HG03354 (cell line): ENCODE measurements around the gene SLC17A5.
"Not testable (repeated sequence)": the region's sequence is repeated elsewhere in the genome, so short reads cannot be mapped to it uniquely, and the experiment has no call there.

ENCODE experiments used
- ATAC-seq: cut with Tn5 transposase; IDR thresholded peaks from one replicate; pipeline ENCODE4 v1.9.1; 2021; ENCODE audit warnings: mild to moderate bottlenecking; ENCODE audit not compliant: unreplicated experiment, poor library complexity, severe bottlenecking

SLC17A5 gene

DNA sequence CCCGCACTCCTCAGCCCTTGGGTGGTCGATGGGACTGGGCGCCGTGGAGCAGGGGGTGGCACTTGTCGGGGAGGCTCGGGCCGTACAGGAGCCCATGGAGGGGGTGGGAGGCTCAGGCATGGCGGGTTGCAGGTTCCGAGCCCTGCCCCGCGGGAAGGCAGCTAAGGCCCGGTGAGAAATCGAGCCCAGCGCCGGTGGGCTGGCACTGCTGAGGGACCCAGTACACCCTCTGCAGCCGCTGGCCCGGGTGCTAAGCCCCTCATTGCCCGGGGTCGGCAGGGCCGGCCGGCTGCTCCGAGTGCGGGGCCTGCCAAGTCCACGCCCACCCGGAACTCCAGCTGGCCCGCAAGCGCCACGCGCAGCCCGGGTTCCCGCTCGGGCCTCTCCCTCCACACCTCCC lies 81.3 kb downstream of the SLC17A5 start:
- not testable (repeated sequence) for ATAC-seq

DNA sequence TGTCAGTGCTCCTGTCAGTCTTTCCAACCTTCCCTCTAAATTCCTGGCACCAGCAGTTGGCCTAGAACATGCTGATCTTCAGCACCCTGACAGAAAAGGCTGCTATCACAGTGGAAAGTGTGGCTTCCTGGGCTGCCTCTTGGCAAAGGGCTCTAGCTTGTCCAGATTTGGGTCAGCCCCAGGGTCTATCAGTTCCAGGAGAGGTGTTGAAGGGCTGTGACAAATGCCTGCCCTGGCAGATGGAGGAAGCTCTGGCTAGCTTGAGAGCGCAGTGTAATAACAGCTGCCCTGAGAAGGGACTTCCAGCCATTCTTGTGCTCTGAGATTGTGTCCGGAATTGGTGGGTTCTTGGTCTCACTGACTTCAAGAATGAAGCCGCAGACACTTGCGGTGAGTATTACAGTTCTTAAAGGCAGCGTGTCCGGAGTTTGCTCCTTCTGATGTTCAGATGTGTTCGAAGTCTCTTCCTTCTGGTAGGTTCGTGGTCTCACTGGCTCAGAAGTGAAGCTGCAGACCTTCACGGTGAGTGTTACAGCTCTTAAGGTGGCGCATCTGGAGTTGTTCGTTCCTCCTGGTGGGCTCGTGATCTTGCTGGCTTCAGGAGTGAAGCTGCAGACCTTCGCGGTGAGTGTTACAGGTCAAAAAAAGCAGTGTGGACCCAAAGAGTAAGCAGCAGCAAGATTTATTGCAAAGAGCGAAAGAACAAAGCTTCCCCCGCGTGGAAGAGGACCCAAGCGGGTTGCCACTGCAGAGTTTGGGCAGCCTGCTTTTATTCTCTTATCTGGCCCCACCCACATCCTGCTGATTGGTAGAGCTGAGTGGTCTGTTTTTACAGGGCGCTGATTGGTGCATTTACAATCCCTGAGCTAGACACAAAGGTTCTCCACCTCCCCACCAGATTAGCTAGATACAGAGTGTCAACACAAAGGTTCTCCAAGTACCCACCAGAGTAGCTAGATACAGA lies 82.3 kb downstream of the SLC17A5 start:
- ATAC-seq: not testable (repeated sequence)

DNA sequence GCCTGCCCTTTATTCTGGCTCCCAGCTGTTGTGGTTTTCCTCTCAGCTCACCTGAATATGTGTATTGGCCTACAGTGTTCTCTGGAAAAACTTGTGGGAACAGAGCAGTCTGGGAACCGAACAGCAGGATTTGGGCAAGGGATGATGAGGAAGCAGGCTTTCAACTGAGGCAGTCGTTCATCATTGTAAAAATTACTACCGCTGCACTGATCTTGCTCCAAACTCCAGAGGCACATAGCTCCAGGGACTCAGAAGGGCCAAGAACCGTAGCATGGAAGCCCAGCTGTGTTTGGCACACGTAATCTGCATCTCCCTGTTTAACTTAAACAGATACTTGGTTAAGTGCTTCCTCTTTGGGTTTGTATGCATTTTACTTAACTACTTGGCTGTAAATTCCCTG lies 84.7 kb downstream of the SLC17A5 start:
- ATAC-seq: no peak

DNA sequence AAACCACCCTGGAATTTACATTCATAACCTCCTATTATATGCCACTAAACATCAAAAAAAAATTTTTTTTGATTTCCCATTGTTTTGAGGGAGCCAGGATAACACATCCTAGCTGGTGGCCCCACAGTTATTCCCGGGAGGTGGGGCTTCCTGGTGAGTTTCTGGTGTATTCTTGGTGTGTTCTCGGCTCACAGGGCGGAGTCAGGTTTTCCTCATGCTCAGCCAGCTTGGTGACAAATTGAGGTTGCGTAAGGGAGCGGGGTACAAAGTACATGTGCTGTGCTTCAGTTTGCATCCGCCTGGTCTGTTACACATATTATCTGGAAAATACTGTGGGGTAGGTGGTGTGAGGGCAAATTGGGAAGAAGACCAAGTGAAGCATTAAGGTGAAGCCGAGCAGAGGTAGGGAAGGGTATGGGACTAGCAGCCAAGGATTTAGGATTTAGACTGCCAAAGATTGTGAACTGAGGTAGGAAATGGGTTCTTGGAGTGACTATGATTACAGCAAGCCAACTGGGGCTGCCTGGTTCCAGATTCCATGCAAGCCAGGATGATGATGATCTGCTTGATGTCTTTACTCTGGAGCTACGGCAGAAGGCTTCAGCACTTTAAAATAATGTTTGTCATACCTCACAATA lies 86.7 kb downstream of the SLC17A5 start:
- ATAC-seq: no peak

DNA sequence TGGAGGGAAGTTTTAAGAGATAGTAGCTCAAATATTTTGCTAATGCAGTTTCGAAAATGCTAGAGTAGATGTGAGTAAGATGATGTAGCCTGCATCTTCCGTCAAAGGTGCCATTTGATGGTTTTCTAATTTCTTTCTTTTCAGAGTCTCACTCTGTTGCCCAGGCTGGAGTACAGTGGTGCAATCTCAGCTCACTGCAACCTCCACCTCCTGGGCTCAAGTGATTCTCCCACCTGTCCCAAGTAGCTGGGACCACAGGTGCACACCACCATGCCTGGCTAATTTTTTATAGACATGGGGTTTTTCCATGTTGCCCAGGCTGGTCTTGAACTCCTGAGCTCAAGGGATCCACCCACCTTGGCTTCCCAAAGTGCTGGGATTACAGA lies 87.3 kb downstream of the SLC17A5 start:
- ATAC-seq: not testable (repeated sequence)

DNA sequence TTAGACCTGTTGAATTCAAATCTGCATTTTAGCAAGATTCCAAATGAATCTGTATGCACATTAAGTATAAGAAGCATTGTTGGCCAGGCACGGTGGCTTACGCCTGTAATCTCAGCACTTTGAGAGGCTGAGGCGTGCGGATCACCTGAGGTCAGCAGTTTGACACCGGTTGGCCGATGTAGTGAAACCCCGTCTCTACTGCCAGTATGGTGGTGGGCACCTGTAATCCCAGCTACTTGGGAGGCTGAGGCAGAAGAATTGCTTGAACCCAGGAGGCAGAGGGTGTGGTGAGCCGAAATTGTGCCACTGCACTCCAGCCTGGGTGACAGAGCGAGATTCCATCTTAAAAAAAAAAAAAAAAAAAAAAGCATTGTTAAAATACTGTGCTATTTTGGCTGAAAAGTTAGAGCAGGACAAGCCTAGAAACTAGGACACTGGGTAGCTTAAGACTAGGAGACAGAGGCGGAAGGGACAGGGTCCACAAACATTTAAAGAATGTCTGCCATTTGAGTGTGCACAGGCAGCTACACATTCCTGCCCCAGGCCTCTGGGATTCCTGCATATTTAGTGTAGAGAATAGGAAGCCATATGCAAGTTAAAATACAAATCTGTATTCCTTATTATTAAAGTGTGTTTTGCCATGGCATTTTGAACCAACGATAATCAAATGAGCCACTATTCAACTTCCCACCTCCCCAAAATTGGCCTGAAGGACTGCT lies 87.9 kb downstream of the SLC17A5 start:
- ATAC-seq: no peak

DNA sequence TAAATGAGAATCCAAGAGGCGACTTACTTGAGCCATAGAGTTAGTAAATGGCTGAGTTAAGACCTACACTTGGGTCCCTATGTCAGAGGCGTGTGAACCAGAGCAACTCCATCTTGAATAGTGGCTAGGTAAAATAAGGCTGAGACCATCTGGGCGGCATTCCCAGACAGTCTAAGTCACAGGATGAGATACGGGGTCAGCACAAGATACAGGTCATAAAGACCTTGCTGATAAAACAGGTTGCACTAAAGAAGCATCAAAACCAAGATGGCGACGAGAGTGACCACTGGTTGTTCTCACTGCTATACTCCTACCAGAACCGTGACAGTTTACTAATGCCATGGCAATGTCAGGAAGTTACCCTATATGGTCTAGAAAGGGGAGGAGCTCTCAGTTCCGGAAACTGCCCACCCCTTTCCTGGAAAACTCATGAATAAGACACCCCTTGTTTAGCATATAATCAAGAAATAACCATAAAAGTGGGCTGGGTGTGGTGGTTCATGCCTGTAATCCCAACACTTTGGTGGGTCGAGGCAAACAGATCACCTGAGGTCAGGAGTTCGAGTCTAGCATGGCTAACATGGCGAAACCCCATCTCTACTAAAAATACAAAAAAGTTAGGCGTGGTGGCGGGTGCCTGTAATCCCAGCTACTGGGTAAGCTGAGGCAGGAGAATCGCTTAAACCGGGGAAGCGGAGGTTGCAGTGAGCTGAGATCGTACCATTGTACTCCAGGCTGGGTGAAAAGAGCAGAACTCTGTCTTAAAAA lies 89.0 kb downstream of the SLC17A5 start:
- no peak for ATAC-seq

GRCh38 chr6:73562558-73562957 lies 91.2 kb downstream of the SLC17A5 start:
- ATAC-seq: no peak

DNA sequence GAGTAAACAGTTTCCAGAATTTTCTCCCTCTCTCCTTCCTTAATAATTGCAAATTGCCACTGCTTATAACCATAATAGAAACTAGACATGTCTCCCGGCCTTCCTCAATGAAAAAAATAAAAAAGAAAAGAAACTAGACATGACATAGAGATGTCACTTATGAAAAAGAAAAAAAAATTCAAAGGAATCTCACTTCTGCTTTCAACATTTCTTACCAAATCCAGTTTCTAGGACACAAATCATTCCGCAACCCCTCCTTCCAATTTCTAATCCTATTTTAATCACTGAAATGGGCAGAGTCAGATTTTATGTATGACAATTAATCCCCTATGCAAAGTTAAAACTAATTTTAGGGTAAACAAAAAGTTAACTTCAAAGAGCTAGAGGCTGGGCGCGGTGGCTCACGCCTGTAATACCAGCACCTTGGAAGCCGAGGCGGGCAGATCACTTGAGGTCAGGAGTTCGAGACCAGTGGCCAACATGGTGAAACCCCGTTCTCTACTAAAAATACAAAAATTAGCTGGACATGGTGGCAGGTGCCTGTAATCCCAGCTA lies 92.9 kb downstream of the SLC17A5 start:
- no peak for ATAC-seq

DNA sequence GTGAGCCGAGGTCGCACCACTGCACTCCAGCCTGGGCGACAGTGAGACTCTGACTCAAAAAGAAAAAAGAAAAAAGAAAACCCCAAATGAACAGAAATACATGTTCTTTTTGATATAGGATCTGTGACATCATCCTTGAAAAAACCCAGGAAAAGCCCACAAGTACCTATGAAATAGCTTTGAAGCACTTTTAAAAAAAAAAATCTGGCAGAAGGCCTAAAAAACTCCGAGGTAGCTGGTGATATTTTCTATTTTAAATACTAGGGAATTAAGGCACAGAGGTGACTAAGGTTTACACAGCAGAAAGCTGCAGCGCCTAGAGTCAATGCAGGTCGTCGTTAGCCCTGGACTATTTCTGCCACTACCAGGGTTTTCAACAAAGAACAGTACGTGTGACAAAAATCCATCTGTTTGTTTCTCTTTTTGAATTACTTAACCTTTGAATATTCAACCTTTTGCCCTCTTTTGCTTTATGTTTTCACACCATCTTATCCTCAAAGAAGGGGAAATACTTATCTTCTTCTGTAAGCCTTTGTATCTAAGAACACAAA lies 93.5 kb downstream of the SLC17A5 start:
- no peak for ATAC-seq

- ATAC-seq: not testable (repeated sequence)
Observed at GRCh38 chr6:73559399-73559794, 94.4 kb downstream of the SLC17A5 start.

- ATAC-seq: peak; percentile 57
Observed at GRCh38 chr6:73558624-73559398, 95.0 kb downstream of the SLC17A5 start.

DNA sequence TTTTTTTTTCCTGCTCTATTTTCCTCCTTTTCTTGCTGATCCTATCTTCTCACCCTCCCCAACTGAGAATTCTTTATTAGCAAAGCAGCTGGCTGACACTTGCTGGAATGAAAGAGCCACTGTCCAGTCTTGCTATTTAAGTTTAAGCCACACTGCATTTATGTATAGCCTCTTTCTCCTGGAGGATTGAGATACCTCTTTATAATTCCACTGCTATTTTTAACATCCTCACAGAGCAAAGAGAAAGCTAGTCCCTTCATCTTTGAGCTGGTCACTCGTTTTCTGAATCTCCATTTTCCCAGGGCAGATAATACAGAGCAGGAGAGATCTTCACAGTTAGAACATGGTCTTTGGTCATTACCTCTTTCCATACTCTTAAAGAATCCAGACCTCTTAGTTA lies 97.0 kb downstream of the SLC17A5 start:
- ATAC-seq: no peak

DNA sequence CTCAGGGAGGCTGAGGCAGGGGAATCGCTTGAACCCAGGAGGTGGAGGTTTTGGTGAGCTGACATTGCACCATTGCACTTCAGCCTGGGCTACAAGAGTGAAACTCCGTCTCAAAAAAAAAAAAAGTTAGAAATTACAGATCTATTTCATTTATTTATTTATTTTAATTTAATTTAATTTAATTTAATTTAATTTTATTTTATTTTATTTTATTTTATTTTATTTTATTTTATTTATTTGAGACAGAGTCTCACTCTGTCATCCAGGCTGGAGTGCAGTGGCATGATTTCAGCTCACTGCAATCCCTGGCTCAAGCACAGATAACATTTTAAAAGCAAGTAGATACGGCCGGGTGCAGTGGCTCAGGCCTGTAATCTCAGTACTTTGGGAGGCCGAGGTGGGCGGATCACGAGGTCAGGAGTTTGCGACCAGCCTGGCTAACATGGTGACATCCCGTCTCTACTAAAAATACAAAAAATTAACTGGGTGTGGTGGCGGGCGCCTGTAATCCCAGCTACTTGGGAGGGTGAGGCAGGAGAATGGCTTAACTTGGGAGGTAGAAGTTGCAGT lies 98.3 kb downstream of the SLC17A5 start:
- not testable (repeated sequence) for ATAC-seq

DNA sequence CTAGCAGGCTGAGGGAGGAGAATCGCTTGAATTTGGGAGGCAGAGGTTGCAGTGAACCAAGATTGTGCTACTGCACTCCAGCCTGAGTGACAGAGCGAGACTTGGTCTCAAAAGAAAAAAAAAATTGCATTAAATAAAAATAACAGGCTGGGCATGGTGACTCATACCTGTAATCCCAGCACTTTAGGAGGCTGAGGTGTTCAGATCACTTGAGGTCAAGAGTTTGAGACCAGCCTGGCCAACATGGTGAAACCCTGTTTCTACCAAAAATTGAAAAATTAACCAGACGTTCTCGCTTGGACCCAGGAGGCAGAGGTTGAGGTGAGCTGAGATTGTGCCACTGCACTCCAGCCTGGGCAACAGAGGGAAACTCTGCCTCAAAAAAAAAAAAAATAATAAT lies 102.7 kb downstream of the SLC17A5 start:
- ATAC-seq: not testable (repeated sequence)

GRCh38 chr6:73548458-73549446 lies 105.0 kb downstream of the SLC17A5 start:
- no peak for ATAC-seq

DNA sequence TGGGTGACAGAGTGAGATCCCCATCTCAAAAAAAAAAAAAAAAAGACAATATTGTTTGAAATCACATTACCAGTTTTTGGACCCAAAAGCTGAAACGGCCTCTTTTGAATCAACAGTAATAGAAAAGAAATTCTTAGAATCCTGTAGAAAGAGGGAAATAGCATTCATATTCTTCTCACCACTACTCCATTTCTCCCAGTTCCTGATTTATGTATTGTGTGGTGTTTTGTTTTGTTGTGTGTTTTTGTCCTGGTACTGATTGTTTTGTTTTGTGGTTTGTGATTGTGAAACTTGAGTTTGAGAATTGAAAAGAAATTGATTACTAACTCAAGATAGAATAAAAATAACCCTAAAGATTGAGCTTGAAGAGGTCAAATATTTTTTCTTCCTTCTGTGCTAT lies 106.8 kb downstream of the SLC17A5 start:
- ATAC-seq: no peak
